Activated naive CD8-positive, alpha-beta T cell treated with anti-CD3 and anti-CD28 coated beads, Interleukin-2, amount 50 U/mL, for 24 hours (primary cell): ENCODE results near the gene MRPL24.
"Not testable (repeated sequence)": the region's sequence is repeated elsewhere in the genome, so short reads cannot be mapped to it uniquely, and the experiment has no call there.

ENCODE experiments used
- ATAC-seq: fragments of 150-1000 bp; cut with Tn5 transposase; one replicate; pipeline ENCODE4 v1.10.0; 2021
- DNase-seq: peaks from one replicate; pipeline ENCODE4 v3.0.0; 2021
- H3K27ac Mint-ChIP-seq: one replicate; pipeline ENCODE4 v1.8.0; 2021; ENCODE audit warnings: mild to moderate bottlenecking, mixed read lengths
- H3K27me3 Mint-ChIP-seq: one replicate; pipeline ENCODE4 v1.8.0; 2021; ENCODE audit warnings: mixed read lengths
- H3K36me3 Mint-ChIP-seq: one replicate; pipeline ENCODE4 v1.8.0; 2021; ENCODE audit warnings: low read depth, mixed read lengths
- H3K4me1 Mint-ChIP-seq: one replicate; pipeline ENCODE4 v1.8.0; 2021; ENCODE audit warnings: mixed read lengths
- H3K4me3 Mint-ChIP-seq: one replicate; pipeline ENCODE4 v1.8.0; 2021; ENCODE audit warnings: mild to moderate bottlenecking, moderate library complexity, mixed read lengths
- H3K9me3 Mint-ChIP-seq: one replicate; pipeline ENCODE4 v1.8.0; 2021; ENCODE audit warnings: mixed read lengths

Gene MRPL24

DNA sequence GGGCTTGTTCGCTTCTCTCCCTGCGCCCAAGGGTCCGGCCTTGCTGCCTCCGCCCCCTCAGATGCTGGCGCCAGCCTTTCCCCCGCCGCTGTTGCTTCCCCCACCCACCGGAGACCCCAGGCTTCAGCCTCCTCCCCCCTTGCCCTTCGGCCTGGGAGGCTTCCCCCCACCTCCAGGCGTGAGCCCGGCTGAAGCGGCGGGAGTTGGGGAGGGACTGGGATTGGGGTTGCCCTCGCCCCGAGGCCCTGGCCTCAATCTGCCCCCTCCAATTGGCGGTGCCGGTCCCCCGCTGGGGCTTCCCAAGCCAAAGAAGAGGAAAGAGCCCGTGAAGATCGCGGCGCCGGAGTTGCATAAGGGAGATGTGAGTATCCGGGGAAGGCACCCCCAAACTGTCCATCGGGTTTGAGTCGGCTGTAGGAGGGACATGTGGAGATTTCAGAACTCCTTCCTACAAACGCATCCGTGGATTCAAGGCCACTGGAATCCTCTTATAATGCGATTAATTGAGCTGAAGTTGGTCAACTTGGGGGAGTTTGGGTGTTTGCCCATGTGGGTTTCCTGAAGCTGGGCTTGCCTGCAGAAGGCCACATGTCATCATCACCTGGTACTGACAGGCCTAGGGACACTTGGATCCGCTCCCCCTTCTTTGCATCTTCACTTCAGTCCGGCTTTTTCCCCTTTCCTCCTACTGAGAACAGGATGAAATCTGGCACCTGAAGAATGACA lies 27.2 kb upstream of the MRPL24 start:
- Mint-ChIP-seq H3K4me1 (peaks cover 50% of the 10 kb centered on the region), H3K27me3 (no peaks in the 10 kb centered on the region), H3K36me3 (peaks cover 44% of the 10 kb centered on the region), H3K4me3 (no peak overlapping the region), H3K9me3 (no peaks in the 10 kb centered on the region), H3K27ac (no peak overlapping the region)
- ATAC-seq (peak; percentile 3), DNase-seq (peak; percentile 58)

DNA sequence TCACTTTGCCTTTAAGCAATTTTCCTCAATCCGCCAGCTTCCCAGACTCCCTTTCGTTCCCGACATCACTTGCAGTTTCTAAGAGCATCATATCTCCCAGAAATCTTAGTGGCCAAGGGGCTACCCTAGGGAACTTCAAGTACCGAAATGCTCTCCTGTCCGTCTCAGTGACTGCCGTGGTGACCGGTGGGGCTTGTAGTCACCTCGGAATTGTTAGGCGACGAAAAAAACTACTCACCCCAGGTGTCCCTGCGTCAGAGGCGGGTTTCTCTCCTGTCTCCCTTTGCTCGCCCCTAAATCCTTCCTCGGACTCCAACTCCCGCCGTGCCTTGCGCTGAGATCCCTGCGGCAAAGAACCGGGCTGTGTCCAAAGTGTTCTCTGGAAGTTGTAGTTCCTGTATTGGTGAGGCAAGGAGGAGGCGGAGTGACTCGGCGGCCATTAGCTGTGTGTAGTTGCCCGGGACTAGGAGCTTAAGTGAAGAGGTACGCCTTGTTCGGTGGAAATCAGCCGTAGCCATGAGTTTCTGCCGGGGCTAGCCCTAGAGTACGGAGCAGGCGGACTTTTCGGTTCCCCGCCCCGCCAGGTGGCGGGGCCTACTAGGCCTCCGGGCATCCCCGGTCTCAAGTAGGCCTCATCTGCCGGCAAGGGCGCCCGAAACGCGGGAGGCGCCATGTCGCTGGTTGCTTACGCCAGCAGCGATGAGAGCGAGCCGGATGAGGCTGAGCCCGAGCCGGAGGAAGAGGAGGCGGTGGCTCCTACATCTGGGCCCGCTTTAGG lies 26.4 kb upstream of the MRPL24 start, which contains the start of gene PRCC:
TSS of gene PRCC (plus strand) at position 435 of the 778 bp plus-strand sequence. CDS start at position 672, 237 bp downstream.
- peak; percentile 96 for ATAC-seq
- Mint-ChIP-seq H3K27me3 (no peaks in the 10 kb centered on the region), H3K4me1 (peaks cover 45% of the 10 kb centered on the region), H3K27ac (no peak within 1 kb of the TSS), H3K4me3 (no peak within 1 kb of the TSS), H3K9me3 (no peaks in the 10 kb centered on the region), H3K36me3 (peaks cover 37% of the 10 kb centered on the region)
- peak; percentile 94 for DNase-seq

DNA sequence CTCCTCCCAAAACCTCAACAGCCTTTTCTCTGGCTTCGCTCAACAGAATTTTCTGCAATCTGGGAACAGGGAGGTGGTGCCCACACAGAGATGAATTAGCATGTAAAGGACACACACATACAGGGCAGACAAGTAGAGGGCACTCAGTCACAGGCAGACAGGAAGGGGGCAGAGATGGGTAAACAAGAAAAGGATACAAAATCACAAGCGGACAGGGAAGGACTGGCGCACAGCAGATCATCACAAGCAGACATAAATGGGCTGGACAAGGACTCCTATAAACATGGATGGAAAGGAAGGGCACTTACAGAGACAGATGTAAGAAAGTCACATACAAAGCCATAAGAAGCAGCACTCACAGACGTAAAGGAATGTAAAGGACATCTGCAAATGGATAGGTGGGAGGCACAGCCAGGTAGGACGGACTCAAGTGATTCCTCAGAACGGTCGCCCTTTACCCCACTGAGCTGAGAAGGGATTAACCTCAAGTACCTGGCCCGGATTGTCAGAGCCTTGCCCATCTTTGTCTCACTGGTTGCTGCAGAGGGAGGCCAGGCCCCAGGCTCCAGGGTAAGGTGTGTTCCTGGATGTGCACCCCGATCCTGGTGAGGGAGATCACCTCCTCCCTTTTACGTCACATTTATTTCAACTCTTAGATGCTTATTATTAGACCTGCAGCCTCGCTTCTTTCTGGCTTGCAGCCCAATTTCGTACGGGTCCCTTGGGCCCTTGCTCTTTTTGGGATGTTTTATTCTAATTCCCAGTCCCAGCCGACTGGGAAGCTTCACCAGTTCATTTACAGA lies 25.6 kb upstream of the MRPL24 start:
- Mint-ChIP-seq H3K4me3 (no peak overlapping the region), H3K27me3 (no peaks in the 10 kb centered on the region), H3K36me3 (peaks cover 32% of the 10 kb centered on the region), H3K9me3 (no peaks in the 10 kb centered on the region), H3K27ac (no peak overlapping the region), H3K4me1 (peaks cover 39% of the 10 kb centered on the region)
- ATAC-seq = no peak
- DNase-seq = no peak

DNA sequence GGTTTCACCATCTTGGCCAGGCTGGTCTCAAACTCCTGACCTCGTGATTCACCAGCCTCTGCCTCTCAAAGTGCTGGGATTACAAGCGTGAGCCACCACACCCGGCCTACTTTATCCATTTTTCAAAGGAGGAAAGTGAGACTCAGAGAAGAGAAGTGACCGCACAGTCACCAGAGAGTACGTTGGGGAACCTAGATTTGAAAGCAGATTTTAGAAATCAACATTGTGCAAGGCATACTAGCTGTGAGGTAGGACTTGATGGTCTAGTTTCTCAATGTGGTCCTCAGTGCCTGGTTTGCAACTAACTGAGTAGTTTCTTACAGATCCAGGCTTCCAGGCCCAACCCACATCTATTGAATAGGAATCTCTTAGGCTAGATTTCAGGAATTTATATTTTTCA lies 24.8 kb upstream of the MRPL24 start:
- no peaks in the 10 kb centered on the region for H3K27me3 Mint-ChIP-seq
- no peak for ATAC-seq
- H3K4me1 Mint-ChIP-seq = peaks cover 31% of the 10 kb centered on the region
- H3K27ac Mint-ChIP-seq = no peak overlapping the region
- no peaks in the 10 kb centered on the region for H3K9me3 Mint-ChIP-seq
- DNase-seq = no peak
- no peak overlapping the region for H3K4me3 Mint-ChIP-seq
- H3K36me3 Mint-ChIP-seq = peaks cover 23% of the 10 kb centered on the region

DNA sequence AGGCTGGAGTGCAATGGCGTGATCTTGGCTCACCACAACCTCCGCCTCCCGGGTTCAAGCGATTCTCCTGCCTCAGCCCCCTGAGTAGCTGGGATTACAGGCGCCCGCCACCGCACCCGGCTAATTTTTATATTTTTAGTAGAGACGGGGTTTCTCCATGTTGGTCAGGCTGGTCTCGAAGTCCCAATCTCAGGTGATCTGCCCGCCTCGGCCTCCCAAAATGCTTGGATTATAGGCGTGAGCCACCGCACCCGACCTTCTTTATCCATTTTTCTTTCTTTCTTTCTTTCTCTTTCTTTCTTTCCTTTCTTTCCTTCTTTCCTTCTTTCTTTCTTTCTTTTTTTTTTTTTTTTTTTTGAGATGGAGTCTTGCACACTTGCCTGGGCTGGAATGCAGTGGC lies 24.2 kb upstream of the MRPL24 start:
- DNase-seq, H3K27ac Mint-ChIP-seq, ATAC-seq, H3K4me3 Mint-ChIP-seq, H3K9me3 Mint-ChIP-seq, H3K27me3 Mint-ChIP-seq: not testable (repeated sequence)
- H3K36me3 Mint-ChIP-seq = peaks cover 18% of the 10 kb centered on the region
- H3K4me1 Mint-ChIP-seq = peaks cover 26% of the 10 kb centered on the region

DNA sequence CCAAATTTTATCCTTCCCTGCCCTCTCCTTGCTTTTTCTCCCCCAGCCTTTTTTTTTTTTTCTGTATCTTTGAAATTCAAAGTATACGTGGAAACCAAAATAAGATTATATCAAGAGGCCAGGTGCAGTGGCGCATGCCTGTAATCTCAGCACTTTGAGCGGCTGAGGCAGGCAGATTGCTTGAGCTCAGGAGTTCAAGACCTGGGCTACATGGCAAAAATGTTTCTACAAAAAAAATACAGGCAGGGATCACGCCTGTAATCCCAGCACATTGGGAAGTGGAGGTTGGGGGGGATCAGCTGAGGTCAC lies 19.9 kb upstream of the MRPL24 start:
- no peak overlapping the region for H3K4me3 Mint-ChIP-seq
- H3K36me3 Mint-ChIP-seq = no peaks in the 10 kb centered on the region
- H3K27ac Mint-ChIP-seq = no peak overlapping the region
- H3K9me3 Mint-ChIP-seq = no peaks in the 10 kb centered on the region
- ATAC-seq = no peak
- H3K27me3 Mint-ChIP-seq = no peaks in the 10 kb centered on the region
- no peak for DNase-seq
- H3K4me1 Mint-ChIP-seq = peaks cover 3% of the 10 kb centered on the region

DNA sequence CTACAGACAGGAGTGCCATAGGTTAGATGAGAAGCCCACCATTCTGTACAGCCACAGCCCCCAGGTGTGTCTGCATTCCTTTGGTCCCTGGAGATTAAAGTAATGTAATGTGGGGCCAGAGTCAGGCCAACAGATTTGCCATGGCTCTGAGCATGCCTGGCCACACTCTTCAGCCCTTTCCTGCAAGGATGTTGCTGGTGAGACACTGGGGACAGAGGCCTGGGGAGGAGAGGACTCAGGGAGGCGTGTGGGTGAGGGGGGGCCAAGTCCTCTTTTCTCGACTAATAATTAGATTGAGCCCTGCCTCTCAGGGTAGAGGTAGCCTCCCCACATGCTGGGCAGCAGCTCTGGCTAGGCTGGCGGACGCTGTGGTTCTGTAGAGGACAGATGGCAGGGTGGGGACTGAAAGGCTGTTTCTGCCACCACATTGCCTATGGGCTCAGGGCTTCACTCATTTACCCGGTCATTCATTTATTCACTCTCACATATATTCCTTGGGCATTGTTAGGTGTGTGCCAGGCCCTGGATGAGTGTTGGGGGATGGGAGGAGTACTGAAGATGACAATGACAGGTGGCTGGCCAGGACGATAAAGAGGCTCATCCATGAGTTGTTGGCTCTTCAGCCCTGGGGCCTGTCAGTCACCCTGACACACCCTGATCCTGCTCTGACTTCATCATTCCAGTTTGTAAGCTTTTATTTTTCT lies 19.4 kb upstream of the MRPL24 start:
- Mint-ChIP-seq H3K36me3 (no peaks in the 10 kb centered on the region), H3K4me1 (peaks cover 8% of the 10 kb centered on the region), H3K27ac (no peak overlapping the region), H3K9me3 (no peaks in the 10 kb centered on the region), H3K4me3 (no peak overlapping the region), H3K27me3 (no peaks in the 10 kb centered on the region)
- no peak for DNase-seq
- no peak for ATAC-seq

DNA sequence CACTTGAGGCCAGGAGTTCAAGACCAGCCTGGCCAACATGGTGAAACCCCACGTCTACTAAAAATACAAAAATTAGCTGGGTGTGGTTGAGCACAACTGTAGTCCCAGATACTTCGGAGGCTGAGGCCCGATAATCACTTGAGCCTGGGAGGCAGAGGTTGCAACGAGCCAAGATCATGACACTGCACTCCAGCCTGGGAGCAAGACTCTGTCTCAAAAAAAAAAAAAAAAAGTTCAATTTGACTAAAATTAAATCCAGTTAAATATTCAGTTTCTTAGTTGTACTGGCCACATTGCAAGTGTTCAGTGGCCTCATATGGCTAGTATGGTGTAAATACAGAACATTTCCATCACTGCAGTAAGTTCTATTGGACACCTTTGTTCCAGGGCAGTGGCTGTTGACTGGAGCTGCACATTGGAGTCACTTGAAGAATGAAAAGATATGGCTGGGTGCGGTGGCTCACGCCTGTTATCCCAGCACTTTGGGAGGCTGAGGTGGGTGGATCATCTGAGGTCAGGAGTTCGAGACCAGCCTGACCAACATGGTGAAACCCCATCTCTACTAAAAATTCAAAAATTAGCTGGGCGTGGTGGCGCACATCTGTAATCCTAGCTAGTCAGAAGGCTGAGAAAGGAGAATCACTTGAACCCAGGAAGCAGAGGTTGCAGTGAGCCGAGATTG lies 16.8 kb upstream of the MRPL24 start:
- H3K9me3 Mint-ChIP-seq, ATAC-seq, H3K27me3 Mint-ChIP-seq, DNase-seq, H3K4me3 Mint-ChIP-seq, H3K36me3 Mint-ChIP-seq, H3K27ac Mint-ChIP-seq: not testable (repeated sequence)
- peaks cover 15% of the 10 kb centered on the region for H3K4me1 Mint-ChIP-seq

DNA sequence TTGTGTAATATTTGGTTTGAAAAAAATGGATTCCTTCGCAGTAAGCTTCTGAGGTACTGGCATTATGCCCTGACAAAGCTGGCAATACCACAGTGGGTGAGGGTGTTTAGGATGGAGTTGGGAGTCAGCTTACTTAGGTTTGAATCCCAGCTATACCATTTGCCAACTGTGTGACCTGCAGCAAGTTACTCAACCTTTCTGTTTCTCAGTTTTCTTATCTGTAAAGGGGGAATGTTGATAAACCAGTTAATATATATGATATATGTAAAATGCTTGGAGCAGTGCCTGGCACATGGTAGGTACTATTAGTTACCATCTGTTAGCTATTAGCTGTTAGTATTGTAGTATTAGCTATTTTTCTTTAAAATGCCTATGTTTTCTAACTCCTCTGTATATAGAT lies 15.5 kb upstream of the MRPL24 start:
- Mint-ChIP-seq H3K4me1 (peaks cover 17% of the 10 kb centered on the region), H3K9me3 (no peaks in the 10 kb centered on the region), H3K4me3 (no peak overlapping the region), H3K27me3 (no peaks in the 10 kb centered on the region), H3K36me3 (no peaks in the 10 kb centered on the region), H3K27ac (no peak overlapping the region)
- ATAC-seq (no peak), DNase-seq (no peak)

DNA sequence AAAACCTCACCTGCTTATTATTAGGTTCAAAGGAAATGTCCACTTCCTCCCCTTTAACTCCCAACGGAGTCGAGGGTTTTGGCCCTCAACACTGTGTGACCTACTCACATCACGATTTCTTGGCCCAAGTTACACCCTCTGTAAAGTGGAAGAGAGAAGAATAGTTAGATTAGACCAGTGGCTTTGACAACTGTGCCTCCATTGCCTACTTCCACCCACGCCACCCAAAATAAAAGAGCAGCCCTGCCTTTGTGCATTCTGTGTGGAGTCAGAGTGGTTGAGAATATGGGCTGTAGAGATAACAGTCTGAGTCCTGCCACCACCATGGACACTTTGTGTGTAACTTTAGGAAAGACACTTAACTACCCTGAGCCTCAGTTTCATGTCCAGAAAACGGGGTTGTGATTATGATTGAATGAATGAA lies 14.7 kb upstream of the MRPL24 start:
- Mint-ChIP-seq H3K36me3 (peaks cover 2% of the 10 kb centered on the region), H3K27ac (no peak overlapping the region), H3K27me3 (no peaks in the 10 kb centered on the region), H3K4me1 (peaks cover 18% of the 10 kb centered on the region), H3K9me3 (no peaks in the 10 kb centered on the region), H3K4me3 (no peak overlapping the region)
- ATAC-seq (no peak), DNase-seq (no peak)

DNA sequence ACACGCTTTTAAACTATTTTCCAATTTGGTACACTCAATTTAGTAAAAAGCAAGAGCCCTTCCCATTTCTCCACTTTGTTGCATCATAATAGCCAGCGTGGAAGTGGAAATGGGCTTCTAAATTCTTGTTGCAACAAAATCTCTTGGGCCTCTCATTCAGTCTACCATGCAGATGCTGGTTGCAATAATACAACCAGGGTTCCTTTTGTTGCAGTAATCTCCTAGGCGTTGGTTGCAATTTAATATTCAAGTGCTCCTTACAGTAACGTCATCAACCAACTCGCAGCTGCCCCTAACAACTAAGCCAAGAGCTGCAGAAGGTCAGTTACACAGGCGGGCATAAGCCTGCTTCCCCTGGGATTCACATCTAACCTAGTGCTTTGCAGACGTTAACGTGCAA lies 13.3 kb upstream of the MRPL24 start:
- Mint-ChIP-seq H3K36me3 (peaks cover 13% of the 10 kb centered on the region), H3K4me1 (peaks cover 28% of the 10 kb centered on the region), H3K27me3 (no peaks in the 10 kb centered on the region), H3K4me3 (no peak overlapping the region), H3K9me3 (no peaks in the 10 kb centered on the region), H3K27ac (no peak overlapping the region)
- ATAC-seq = no peak
- DNase-seq = no peak

DNA sequence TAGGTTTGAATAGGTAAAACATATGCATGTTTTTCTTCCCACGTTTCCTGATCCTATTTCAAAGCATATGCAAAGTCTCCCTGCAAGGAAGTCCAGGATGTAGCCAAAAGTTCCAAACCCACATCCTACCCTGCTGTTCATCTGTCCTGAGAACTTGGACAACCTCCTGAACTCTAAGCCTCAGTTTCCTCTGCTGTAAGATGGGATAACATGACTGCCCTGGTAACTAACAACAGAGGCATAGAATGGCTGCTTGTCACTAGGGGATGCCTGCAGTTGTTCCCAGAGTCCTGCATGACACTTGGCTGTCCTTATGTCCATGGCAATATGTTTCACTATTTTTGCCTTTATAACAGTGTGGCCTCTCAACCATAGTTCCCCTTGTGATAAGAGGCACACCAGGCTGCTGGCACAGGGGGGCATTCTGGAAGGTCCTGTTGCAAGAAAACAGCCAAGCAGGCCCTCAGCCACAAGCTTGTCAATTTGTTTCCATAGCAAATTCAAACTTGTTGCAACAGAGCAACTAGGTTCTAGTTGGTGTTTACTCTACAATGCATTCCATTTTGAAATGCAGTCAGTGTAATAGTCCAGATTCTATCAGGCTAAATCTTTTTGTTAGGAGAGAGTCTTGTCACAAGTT lies 12.1 kb upstream of the MRPL24 start:
- Mint-ChIP-seq H3K27ac (peak overlapping the region; percentile 70), H3K4me1 (peaks cover 40% of the 10 kb centered on the region), H3K36me3 (peaks cover 21% of the 10 kb centered on the region), H3K27me3 (no peaks in the 10 kb centered on the region), H3K9me3 (no peaks in the 10 kb centered on the region), H3K4me3 (peak overlapping the region; percentile 92)
- DNase-seq = no peak
- no peak for ATAC-seq

DNA sequence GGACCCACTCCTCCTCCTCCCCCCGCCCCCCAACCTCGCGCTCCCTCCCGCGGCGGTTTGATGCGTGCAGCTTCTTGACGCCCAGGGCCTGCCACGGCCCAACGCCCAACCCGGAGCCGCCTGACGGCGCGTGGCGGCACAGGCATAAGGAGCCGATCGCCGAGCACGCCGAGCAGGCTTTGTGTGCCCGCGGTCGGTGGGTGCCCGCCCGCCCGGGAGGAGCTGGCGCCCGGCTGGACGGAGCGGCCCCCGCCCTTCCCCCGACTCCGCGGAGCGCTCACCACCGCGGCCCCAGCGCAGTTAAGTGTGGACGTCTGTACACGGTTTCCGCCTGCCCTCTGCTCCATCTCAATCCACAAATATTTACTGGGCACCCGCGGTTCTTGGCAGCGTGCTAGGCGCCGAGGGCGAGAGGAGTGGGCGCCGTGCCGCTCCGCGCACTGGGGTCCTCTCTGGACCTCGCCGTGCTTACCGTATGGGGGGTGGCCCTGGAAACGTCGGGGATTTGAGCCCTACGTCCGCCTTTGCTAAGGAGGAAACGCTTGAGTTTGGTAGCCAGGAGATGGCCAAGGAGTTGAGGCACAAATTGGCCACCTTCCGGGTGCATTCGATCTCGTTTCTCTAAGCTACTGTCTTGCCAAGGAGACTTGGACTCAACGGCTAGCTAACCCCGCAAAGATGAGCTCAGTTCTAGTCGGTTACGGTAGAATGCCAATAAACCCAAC lies 11.0 kb upstream of the MRPL24 start:
- Mint-ChIP-seq H3K9me3 (no peaks in the 10 kb centered on the region), H3K27ac (peak overlapping the region; percentile 91), H3K4me1 (peaks cover 48% of the 10 kb centered on the region), H3K36me3 (peaks cover 26% of the 10 kb centered on the region), H3K27me3 (no peaks in the 10 kb centered on the region), H3K4me3 (peak overlapping the region; percentile 92)
- ATAC-seq (peak; percentile 75), DNase-seq (peak; percentile 97)
